Fibroblast of lung (primary cell): ENCODE data around the gene ODAD4. TPM values are rescaled to one million over a fixed set of nuclear protein-coding genes. Genes with fewer than 3 reads are reported as not detected.
A peak's percentile ranks its signal among the peaks of the same experiment; 100 is the strongest.
"Not testable (repeated sequence)": the region's sequence is repeated elsewhere in the genome, so short reads cannot be mapped to it uniquely, and the experiment has no call there.

Experiments used
- DNase-seq, 2 donors: peaks; one replicate each; pipeline versions ENCODE4 v3.0.0 to v3.0.0-alpha.2; 2010; ENCODE audit warnings: low read depth in 2 of 2
- H2AFZ ChIP-seq: 2 replicates; pipeline ENCODE4 v1.5.1; 2012; ENCODE audit warnings: low read length, control low read depth, inconsistent platforms
- H3K27ac ChIP-seq: 2 replicates; pipeline ENCODE4 v1.5.1; 2011; ENCODE audit warnings: low read length, control low read depth; ENCODE audit not compliant: insufficient read depth
- H3K27me3 ChIP-seq: 2 replicates; pipeline ENCODE4 v1.5.1; 2011; ENCODE audit warnings: mild to moderate bottlenecking, low read length; ENCODE audit not compliant: control insufficient read depth, insufficient read depth
- H3K36me3 ChIP-seq: 2 replicates; pipeline ENCODE4 v1.5.1; 2011; ENCODE audit warnings: low read length; ENCODE audit not compliant: control insufficient read depth, insufficient read depth
- H3K4me1 ChIP-seq: 2 replicates; pipeline ENCODE4 v1.5.1; 2011; ENCODE audit warnings: low read length; ENCODE audit not compliant: control insufficient read depth, insufficient read depth; ENCODE audit errors: extremely low read depth
- H3K4me2 ChIP-seq: 2 replicates; pipeline ENCODE4 v1.5.1; 2011; ENCODE audit warnings: low read length, control low read depth; ENCODE audit not compliant: insufficient read depth; ENCODE audit errors: extremely low read depth
- H3K4me3 ChIP-seq, 4 experiments: fragments of 200-600 bp in 1 of 4; sonication (generic) in 1 of 4; replicated peaks in 1 of 4; 2 replicates each; pipeline ENCODE4 v1.5.1; 2011 to 2016; ENCODE audit warnings: low read length in 4 of 4, low read depth in 3 of 4, mild to moderate bottlenecking in 3 of 4, control low read depth in 2 of 4, inconsistent platforms in 1 of 4, mixed read lengths in 1 of 4; ENCODE audit not compliant: insufficient read depth in 1 of 4; ENCODE audit errors: control extremely low read depth in 1 of 4
- H3K79me2 ChIP-seq: 2 replicates; pipeline ENCODE4 v1.5.1; 2012; ENCODE audit warnings: mild to moderate bottlenecking, low read length, inconsistent platforms; ENCODE audit not compliant: control insufficient read depth, insufficient read depth
- H3K9ac ChIP-seq: 2 replicates; pipeline ENCODE4 v1.5.1; 2011; ENCODE audit warnings: mild to moderate bottlenecking, low read length, control low read depth; ENCODE audit not compliant: insufficient read depth
- H3K9me3 ChIP-seq: 2 replicates; pipeline ENCODE4 v1.5.1; 2012; ENCODE audit warnings: low read depth, low read length; ENCODE audit not compliant: control insufficient read depth, insufficient read depth
- H4K20me1 ChIP-seq: 2 replicates; pipeline ENCODE4 v1.5.1; 2011; ENCODE audit warnings: low read length; ENCODE audit not compliant: control insufficient read depth, insufficient read depth; ENCODE audit errors: extremely low read depth
- polyA plus RNA-seq, 2 donors: library from polyadenylated mRNA; depleted of rRNA in 1 of 2; stranded (reverse) in 1 of 2; unstranded in 1 of 2; fragments of >200 nt; gene quantifications; 2 replicates each; pipeline ENCODE4 v1.2.1, GENCODE V29; 2011 to 2012; ENCODE audit warnings: missing spikeins in 1 of 2
- total RNA-seq: library from RNA; depleted of rRNA; stranded (reverse); fragments of >200 nt; gene quantifications from 2 replicates; pipeline ENCODE4 v1.2.1, GENCODE V29; 2014
- TF ChIP-seq, protein P1 (sequence below), 2 donors: IDR thresholded peaks in 1 of 2; conservative IDR thresholded peaks in 1 of 2; 1 replicate in 1 of 2; 2 replicates in 1 of 2; pipeline ENCODE4 v1.5.1; 2011 to 2012; ENCODE audit warnings: low read length in 2 of 2, control low read depth in 1 of 2, inconsistent platforms in 1 of 2, low read depth in 1 of 2, mild to moderate bottlenecking in 1 of 2

Gene ODAD4
- total and polyA plus RNA-seq, 2 donors (not counting 1 experiment from before 2014, with no cell fraction given), result 0.36 to 0.99 TPM

DNA sequence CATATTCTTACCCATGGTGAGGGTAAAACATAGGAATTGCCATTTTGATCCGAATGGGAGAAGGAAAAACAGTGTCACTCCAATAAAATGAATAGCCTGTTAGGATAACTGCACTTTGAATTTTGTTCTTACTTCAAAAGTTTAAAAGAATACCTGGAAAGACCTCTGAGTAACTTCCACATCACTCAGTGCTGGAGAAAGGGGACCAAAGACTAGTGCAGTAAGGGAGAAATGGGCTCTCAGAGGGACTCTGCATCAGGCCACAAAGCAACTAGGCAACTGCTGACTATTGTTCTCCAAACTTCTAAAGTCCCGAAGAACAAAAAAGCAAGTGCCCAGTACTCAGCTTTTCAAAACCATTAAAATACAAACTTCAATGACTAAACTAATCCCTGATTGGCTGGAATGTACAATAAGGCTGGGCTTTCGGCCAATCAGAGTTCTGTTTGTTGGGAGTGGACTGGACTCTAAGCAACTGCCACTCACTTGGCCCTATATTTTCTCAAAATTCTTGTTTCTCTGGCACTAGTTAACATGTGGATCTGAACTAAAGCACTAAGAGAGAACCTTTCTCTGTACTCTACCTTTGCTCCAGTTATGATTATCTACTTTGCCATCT is 80.6 kb downstream of the ODAD4 start:
- Histone ChIP-seq H4K20me1 (no peaks in the 10 kb centered on the region), H2AFZ (no peak overlapping the region), H3K27ac (peak overlapping the region; percentile 34), H3K9me3 (no peaks in the 10 kb centered on the region), H3K9ac (no peak overlapping the region), H3K4me3 (no peak overlapping the region), H3K27me3 (no peaks in the 10 kb centered on the region), H3K4me1 (peaks cover 3% of the 10 kb centered on the region), H3K79me2 (peaks cover 93% of the 10 kb centered on the region), H3K4me2 (no peak overlapping the region), H3K36me3 (peaks cover 1% of the 10 kb centered on the region)
- TF ChIP-seq, protein P1, sequence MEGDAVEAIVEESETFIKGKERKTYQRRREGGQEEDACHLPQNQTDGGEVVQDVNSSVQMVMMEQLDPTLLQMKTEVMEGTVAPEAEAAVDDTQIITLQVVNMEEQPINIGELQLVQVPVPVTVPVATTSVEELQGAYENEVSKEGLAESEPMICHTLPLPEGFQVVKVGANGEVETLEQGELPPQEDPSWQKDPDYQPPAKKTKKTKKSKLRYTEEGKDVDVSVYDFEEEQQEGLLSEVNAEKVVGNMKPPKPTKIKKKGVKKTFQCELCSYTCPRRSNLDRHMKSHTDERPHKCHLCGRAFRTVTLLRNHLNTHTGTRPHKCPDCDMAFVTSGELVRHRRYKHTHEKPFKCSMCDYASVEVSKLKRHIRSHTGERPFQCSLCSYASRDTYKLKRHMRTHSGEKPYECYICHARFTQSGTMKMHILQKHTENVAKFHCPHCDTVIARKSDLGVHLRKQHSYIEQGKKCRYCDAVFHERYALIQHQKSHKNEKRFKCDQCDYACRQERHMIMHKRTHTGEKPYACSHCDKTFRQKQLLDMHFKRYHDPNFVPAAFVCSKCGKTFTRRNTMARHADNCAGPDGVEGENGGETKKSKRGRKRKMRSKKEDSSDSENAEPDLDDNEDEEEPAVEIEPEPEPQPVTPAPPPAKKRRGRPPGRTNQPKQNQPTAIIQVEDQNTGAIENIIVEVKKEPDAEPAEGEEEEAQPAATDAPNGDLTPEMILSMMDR (conservative IDR thresholded peaks at IDR 0.05 in 1 of 2, IDR thresholded peaks at IDR 0.05 in 1 of 2; ENCODE audit: low read depth in 1 of 2, low read length in 2 of 2), result no peak
- peak in 1 of 2 donors; percentile 34 for DNase-seq

DNA sequence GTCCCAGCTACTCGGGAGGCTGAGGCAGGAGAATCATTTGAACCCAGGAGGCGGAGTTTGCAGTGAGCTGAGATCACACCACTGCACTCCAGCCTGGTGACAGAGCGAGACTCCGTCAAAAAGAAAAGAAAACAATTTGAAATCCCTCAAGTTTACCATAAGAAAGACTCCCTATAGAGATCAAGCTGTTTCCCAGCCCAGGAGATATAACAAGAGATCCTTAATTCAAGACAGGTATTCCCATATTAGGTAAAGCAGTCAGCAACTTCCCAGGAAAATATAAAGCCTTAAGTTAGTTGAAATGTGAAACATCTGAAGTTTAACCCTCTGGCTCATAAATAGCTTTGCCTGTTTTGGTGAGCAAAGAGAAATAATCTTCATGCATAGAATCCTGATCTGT is 81.9 kb downstream of the ODAD4 start:
- not testable (repeated sequence) for H4K20me1 ChIP-seq, H3K36me3 ChIP-seq, H3K4me1 ChIP-seq, DNase-seq, H2AFZ ChIP-seq, H3K9me3 ChIP-seq, H3K27ac ChIP-seq, H3K4me3 ChIP-seq, H3K27me3 ChIP-seq, H3K9ac ChIP-seq, H3K4me2 ChIP-seq
- peaks cover 91% of the 10 kb centered on the region for H3K79me2 ChIP-seq

DNA sequence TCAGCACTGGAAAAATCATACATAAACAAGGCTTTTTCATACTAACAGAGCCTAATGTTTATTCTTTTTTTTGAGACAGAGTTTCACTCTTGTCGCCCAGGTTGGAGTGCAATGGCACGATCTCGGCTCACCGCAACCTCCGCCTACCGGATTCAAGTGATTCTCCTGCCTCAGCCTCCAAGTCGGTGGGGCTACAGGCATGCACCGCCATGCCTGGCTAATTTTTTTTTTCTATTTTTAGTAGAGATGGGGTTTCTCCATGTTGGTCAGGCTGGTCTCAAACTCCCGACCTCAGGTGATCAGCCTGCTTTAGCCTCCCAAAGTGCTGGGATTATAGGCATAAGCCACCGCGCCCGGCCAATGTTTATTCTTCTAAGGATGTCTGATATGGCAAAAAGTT is 83.3 kb downstream of the ODAD4 start:
- not testable (repeated sequence) for H3K4me3 ChIP-seq, H3K4me2 ChIP-seq, H4K20me1 ChIP-seq, H3K27ac ChIP-seq, H3K9me3 ChIP-seq, H3K36me3 ChIP-seq, H3K9ac ChIP-seq, DNase-seq, H3K4me1 ChIP-seq, H3K27me3 ChIP-seq, H2AFZ ChIP-seq
- peaks cover 82% of the 10 kb centered on the region for H3K79me2 ChIP-seq

Other genes starting within 250 kb of the ODAD4 start
- 112 and 145 TPM in 2 replicates for gene EIF1, start 241.7 kb upstream of the ODAD4 start, total RNA-seq
- gene EIF1, start 241.7 kb upstream of the ODAD4 start, polyA plus RNA-seq, result 225 and 256 TPM in 2 replicates
- gene GAST, start 218.3 kb upstream of the ODAD4 start, total RNA-seq, result not detected in 2 replicates
- gene GAST, start 218.3 kb upstream of the ODAD4 start, polyA plus RNA-seq, result not detected in 2 replicates
- 0.17 and 0.26 TPM in 2 replicates for gene HAP1, start 196.0 kb upstream of the ODAD4 start, total RNA-seq
- gene HAP1, start 196.0 kb upstream of the ODAD4 start, polyA plus RNA-seq, result 0.01 and 0.02 TPM in 2 replicates
- 6.4 and 13.2 TPM in 2 replicates for gene JUP, start 143.9 kb upstream of the ODAD4 start, total RNA-seq
- 3.2 and 12.6 TPM in 2 replicates for gene JUP, start 143.9 kb upstream of the ODAD4 start, polyA plus RNA-seq
- 36.8 and 42.1 TPM in 2 replicates for gene P3H4, start 118.7 kb upstream of the ODAD4 start, total RNA-seq
- 29.1 and 37.0 TPM in 2 replicates for gene P3H4, start 118.7 kb upstream of the ODAD4 start, polyA plus RNA-seq
- 182 and 211 TPM in 2 replicates for gene FKBP10, start 117.6 kb upstream of the ODAD4 start, total RNA-seq
- gene FKBP10, start 117.6 kb upstream of the ODAD4 start, polyA plus RNA-seq, result 242 and 262 TPM in 2 replicates
- 61.9 and 88.1 TPM in 2 replicates for gene NT5C3B, start 94.4 kb upstream of the ODAD4 start, total RNA-seq
- gene NT5C3B, start 94.4 kb upstream of the ODAD4 start, polyA plus RNA-seq, result 83.5 and 101 TPM in 2 replicates
- gene KLHL10, start 92.8 kb upstream of the ODAD4 start, total RNA-seq, result 0.26 and 0.33 TPM in 2 replicates
- gene KLHL10, start 92.8 kb upstream of the ODAD4 start, polyA plus RNA-seq, result 0.20 and 0.33 TPM in 2 replicates
- gene KLHL11, start 65.2 kb upstream of the ODAD4 start, total RNA-seq, result 24.4 and 28.2 TPM in 2 replicates
- 8.1 and 8.7 TPM in 2 replicates for gene KLHL11, start 65.2 kb upstream of the ODAD4 start, polyA plus RNA-seq
- 108 and 312 TPM in 2 replicates for gene ACLY, start 11.7 kb upstream of the ODAD4 start, total RNA-seq
- 225 and 241 TPM in 2 replicates for gene ACLY, start 11.7 kb upstream of the ODAD4 start, polyA plus RNA-seq
- 50.6 and 60.4 TPM in 2 replicates for gene CNP, start 36.2 kb downstream of the ODAD4 start, total RNA-seq
- gene CNP, start 36.2 kb downstream of the ODAD4 start, polyA plus RNA-seq, result 57.7 and 59.9 TPM in 2 replicates
- 59.6 and 78.8 TPM in 2 replicates for gene DNAJC7, start 86.8 kb downstream of the ODAD4 start, total RNA-seq
- 53.5 and 56.4 TPM in 2 replicates for gene DNAJC7, start 86.8 kb downstream of the ODAD4 start, polyA plus RNA-seq
- 18.8 and 19.8 TPM in 2 replicates for gene NKIRAS2, start 89.5 kb downstream of the ODAD4 start, total RNA-seq
- gene NKIRAS2, start 89.5 kb downstream of the ODAD4 start, polyA plus RNA-seq, result 36.0 and 37.7 TPM in 2 replicates
- gene C17orf113, start 120.0 kb downstream of the ODAD4 start, total RNA-seq, result 0.26 and 0.66 TPM in 2 replicates
- gene C17orf113, start 120.0 kb downstream of the ODAD4 start, polyA plus RNA-seq, result 0.02 and 0.07 TPM in 2 replicates
- under 0.01 TPM in 1 of 2 replicates, not detected in the other for gene ZNF385C, start 167.9 kb downstream of the ODAD4 start, total RNA-seq
- 0.03 TPM in 1 of 2 replicates, not detected in the other for gene ZNF385C, start 167.9 kb downstream of the ODAD4 start, polyA plus RNA-seq
- gene DHX58, start 182.1 kb downstream of the ODAD4 start, total RNA-seq, result 12.3 and 18.3 TPM in 2 replicates
- 7.1 and 8.0 TPM in 2 replicates for gene DHX58, start 182.1 kb downstream of the ODAD4 start, polyA plus RNA-seq
- 7.4 and 7.8 TPM in 2 replicates for gene KAT2A, start 190.8 kb downstream of the ODAD4 start, total RNA-seq
- gene KAT2A, start 190.8 kb downstream of the ODAD4 start, polyA plus RNA-seq, result 9.1 and 11.8 TPM in 2 replicates
- not detected in 2 replicates for gene HSPB9, start 192.2 kb downstream of the ODAD4 start, total RNA-seq
- gene HSPB9, start 192.2 kb downstream of the ODAD4 start, polyA plus RNA-seq, result not detected in 2 replicates
- gene RAB5C, start 224.4 kb downstream of the ODAD4 start, total RNA-seq, result 44.7 and 65.2 TPM in 2 replicates
- 162 and 197 TPM in 2 replicates for gene RAB5C, start 224.4 kb downstream of the ODAD4 start, polyA plus RNA-seq